Muscle of back (tissue), 11 donors: ENCODE measurements around the gene DLX5. TPM values are rescaled to one million over a fixed set of nuclear protein-coding genes. Genes with fewer than 3 reads are reported as not detected.

ENCODE experiments used
- DNase-seq, 3 donors: peaks; one replicate each; pipeline versions ENCODE4 v3.0.0 to v3.0.0-alpha.2; 2013
- polyA plus RNA-seq, 10 donors: library from polyadenylated mRNA; unstranded; fragments of 120-200 nt; gene quantifications; one replicate each; pipeline ENCODE4 v1.2.1, GENCODE V29; 2013; ENCODE audit not compliant: insufficient read length in 10 of 10

Gene DLX5
- polyA plus RNA-seq, 10 donors = 0.15 to 3.1 (median 0.26) TPM; not detected in 2

- DNase-seq = no peak
Measured at GRCh38 chr7:96992192-96993005, 32.2 kb downstream of the DLX5 start.

- peak in 1 of 3 donors; percentile 5 for DNase-seq
Measured at GRCh38 chr7:96991546-96992191, 33.0 kb downstream of the DLX5 start.

GRCh38 chr7:96989859-96990317 lies 34.7 kb downstream of the DLX5 start:
- DNase-seq = peak in 1 of 3 donors; percentile 9

GRCh38 chr7:96989241-96989858 lies 35.3 kb downstream of the DLX5 start:
- no peak for DNase-seq

- DNase-seq = no peak
Measured at GRCh38 chr7:96987719-96988118, 36.9 kb downstream of the DLX5 start.

GRCh38 chr7:96986901-96987300 lies 37.7 kb downstream of the DLX5 start:
- DNase-seq = no peak

GRCh38 chr7:96985992-96986391 lies 38.6 kb downstream of the DLX5 start:
- DNase-seq = no peak

- no peak for DNase-seq
Measured at GRCh38 chr7:96982586-96982985, 42.0 kb downstream of the DLX5 start.

GRCh38 chr7:96979551-96980276 lies 44.9 kb downstream of the DLX5 start:
- DNase-seq = no peak

GRCh38 chr7:96977445-96977844 lies 47.2 kb downstream of the DLX5 start:
- DNase-seq = no peak

GRCh38 chr7:96976106-96976505 lies 48.5 kb downstream of the DLX5 start:
- no peak for DNase-seq

GRCh38 chr7:96973986-96974385 lies 50.6 kb downstream of the DLX5 start:
- no peak for DNase-seq

GRCh38 chr7:96970739-96971138 lies 53.9 kb downstream of the DLX5 start:
- no peak for DNase-seq

Other genes with a start within 250 kb of the DLX5 start
- gene DLX6, start 19.3 kb downstream of the DLX5 start, polyA plus RNA-seq = under 1 TPM in 2 of 10 donors, not detected in 8; 0.07 to 0.09 TPM
- 10 to 100 TPM; 20.0 to 29.1 (median 22.8) TPM for gene SDHAF3, start 92.9 kb upstream of the DLX5 start, polyA plus RNA-seq